ENCODE measurements around the gene SLC35B3. TPM values are rescaled to one million over a fixed set of nuclear protein-coding genes. Genes with fewer than 3 reads are reported as not detected.

Gene SLC35B3
- total and polyA plus RNA-seq, 10 of the 15 experiments (the other 5 are each of a cell fraction or from before 2014, with no cell fraction given) = 10.5 to 28.1 (median 12.4) TPM

DNA sequence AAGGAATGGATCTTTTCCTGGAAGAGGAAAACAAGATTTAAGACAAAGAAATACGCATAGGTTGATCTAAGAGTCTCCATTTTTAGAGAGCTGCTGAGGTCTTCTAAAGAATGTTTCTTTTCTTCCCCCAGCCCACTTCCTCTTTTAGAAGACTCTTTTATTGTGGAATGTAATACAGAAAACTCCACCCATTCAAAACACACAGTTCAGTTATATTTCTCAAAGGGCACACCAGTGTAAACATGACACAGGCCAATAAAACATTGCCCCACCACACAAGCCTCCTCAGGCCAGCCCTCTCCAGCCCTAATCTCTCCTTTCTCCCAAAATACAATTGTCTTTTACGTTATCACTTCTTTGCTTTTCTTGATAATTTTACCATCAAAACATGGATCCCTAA lies 42.8 kb downstream of the SLC35B3 start:
- DNase-seq (ENCODE audit: low read depth, low spot score) = no peak

DNA sequence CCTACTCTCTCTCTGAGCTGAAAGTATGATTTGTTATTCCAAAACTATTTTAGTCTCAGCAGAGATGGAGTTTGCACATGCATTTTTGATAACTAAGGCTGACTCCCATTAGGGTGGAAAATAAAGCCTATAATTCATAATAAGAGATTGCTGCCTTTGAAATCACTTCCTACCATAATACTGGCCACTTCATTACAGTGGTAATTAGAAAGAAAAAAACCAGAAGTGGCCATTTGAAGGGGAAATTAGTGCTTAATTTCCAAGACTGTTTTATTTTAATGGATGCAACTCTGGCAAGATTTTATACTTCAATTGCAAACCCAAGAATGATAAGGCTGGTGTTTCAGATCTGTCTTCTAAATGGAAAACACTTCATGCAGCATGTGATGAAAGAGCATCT lies 43.4 kb downstream of the SLC35B3 start:
- CTCF ChIA-PET = no interaction called here
- intact Hi-C loops (cut with micrococcal nuclease; ENCODE audit: unreplicated experiment) (no loop called here), in situ Hi-C loops (cut with MboI) (no loop called here)
- H3K79me2 ChIP-seq (ENCODE audit: control insufficient read depth, insufficient read depth, low read length) = no peaks in the 10 kb centered on the region
- POLR2A ChIA-PET = no interaction called here
- ATAC-seq = no peak
- no peak overlapping the region for H3K9ac ChIP-seq (ENCODE audit: control insufficient read depth, insufficient read depth, low read length)
- no peak overlapping the region for H2AFZ ChIP-seq (ENCODE audit: control insufficient read depth, low read depth, low read length)
- no TSS peak for BruUV-seq (replicated peaks)
- H3K4me2 ChIP-seq (ENCODE audit: control insufficient read depth, insufficient read depth) = no peak overlapping the region
- H4K20me1 ChIP-seq (ENCODE audit: control insufficient read depth, insufficient read depth) = no peaks in the 10 kb centered on the region
- RAD21 ChIA-PET (ENCODE audit: unreplicated experiment) = no interaction called here
- no peaks in the 10 kb centered on the region for H3K4me1 ChIP-seq (ENCODE audit: control insufficient read depth, insufficient read depth, low read length)
- no peak overlapping the region for H3K4me3 ChIP-seq
- DNase-seq (ENCODE audit: low read depth, low spot score) = no peak
- no peaks in the 10 kb centered on the region; the same call in 2 of the 3 replicates for H3K9me3 ChIP-seq (replicated peaks; ENCODE audit: control insufficient read depth, insufficient read depth, low read length)
- no peak overlapping the region for H3K27ac ChIP-seq (ENCODE audit: control insufficient read depth, insufficient read depth)
- no peaks in the 10 kb centered on the region for H3K36me3 ChIP-seq (ENCODE audit: control insufficient read depth in 2 of 2, insufficient read depth in 2 of 2, low read length in 1 of 2)
- FAIRE-seq = no peak
- SMC1A ChIA-PET (ENCODE audit: uncharacterized antibody, unreplicated experiment) = no interaction called here
- H3K27me3 ChIP-seq (replicated peaks in 1 of 2; ENCODE audit: control insufficient read depth in 2 of 2, insufficient read depth in 2 of 2, low read length in 1 of 2) = no peaks in the 10 kb centered on the region
- TF ChIP-seq, protein P1, sequence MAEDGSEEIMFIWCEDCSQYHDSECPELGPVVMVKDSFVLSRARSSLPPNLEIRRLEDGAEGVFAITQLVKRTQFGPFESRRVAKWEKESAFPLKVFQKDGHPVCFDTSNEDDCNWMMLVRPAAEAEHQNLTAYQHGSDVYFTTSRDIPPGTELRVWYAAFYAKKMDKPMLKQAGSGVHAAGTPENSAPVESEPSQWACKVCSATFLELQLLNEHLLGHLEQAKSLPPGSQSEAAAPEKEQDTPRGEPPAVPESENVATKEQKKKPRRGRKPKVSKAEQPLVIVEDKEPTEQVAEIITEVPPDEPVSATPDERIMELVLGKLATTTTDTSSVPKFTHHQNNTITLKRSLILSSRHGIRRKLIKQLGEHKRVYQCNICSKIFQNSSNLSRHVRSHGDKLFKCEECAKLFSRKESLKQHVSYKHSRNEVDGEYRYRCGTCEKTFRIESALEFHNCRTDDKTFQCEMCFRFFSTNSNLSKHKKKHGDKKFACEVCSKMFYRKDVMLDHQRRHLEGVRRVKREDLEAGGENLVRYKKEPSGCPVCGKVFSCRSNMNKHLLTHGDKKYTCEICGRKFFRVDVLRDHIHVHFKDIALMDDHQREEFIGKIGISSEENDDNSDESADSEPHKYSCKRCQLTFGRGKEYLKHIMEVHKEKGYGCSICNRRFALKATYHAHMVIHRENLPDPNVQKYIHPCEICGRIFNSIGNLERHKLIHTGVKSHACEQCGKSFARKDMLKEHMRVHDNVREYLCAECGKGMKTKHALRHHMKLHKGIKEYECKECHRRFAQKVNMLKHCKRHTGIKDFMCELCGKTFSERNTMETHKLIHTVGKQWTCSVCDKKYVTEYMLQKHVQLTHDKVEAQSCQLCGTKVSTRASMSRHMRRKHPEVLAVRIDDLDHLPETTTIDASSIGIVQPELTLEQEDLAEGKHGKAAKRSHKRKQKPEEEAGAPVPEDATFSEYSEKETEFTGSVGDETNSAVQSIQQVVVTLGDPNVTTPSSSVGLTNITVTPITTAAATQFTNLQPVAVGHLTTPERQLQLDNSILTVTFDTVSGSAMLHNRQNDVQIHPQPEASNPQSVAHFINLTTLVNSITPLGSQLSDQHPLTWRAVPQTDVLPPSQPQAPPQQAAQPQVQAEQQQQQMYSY (CRISPR knock-in tag; IDR thresholded peaks at IDR 0.05) = no peak
- TF ChIP-seq SREBF1 (IDR thresholded peaks at IDR 0.05; ENCODE audit: low read length) (no peak), HDGF (IDR thresholded peaks at IDR 0.05) (no peak), HCFC1 (IDR thresholded peaks at IDR 0.05; ENCODE audit: low read length) (no peak), ZNF24 (IDR thresholded peaks at IDR 0.05) (no peak)

More for the DNA sequence above, 42.8 kb downstream of the SLC35B3 start:
- Histone ChIP-seq H3K27ac (ENCODE audit: control insufficient read depth, insufficient read depth) (no peak overlapping the region), H3K9me3 (replicated peaks; ENCODE audit: control insufficient read depth, insufficient read depth, low read length) (no peaks in the 10 kb centered on the region), H3K4me1 (ENCODE audit: control insufficient read depth, insufficient read depth, low read length) (no peaks in the 10 kb centered on the region), H3K4me2 (ENCODE audit: control insufficient read depth, insufficient read depth) (no peak overlapping the region), H3K27me3 (replicated peaks in 1 of 2; ENCODE audit: control insufficient read depth in 2 of 2, insufficient read depth in 2 of 2, low read length in 1 of 2) (no peaks in the 10 kb centered on the region), H3K79me2 (ENCODE audit: control insufficient read depth, insufficient read depth, low read length) (no peaks in the 10 kb centered on the region), H4K20me1 (ENCODE audit: control insufficient read depth, insufficient read depth) (no peaks in the 10 kb centered on the region), H3K4me3 (no peak overlapping the region), H3K36me3 (ENCODE audit: control insufficient read depth in 2 of 2, insufficient read depth in 2 of 2, low read length in 1 of 2) (no peaks in the 10 kb centered on the region), H2AFZ (ENCODE audit: control insufficient read depth, low read depth, low read length) (no peak overlapping the region), H3K9ac (ENCODE audit: control insufficient read depth, insufficient read depth, low read length) (no peak overlapping the region)
- ATAC-seq = no peak; the same call in 1 of the 3 replicates
- intact Hi-C loops (cut with micrococcal nuclease; ENCODE audit: unreplicated experiment) (no loop called here), in situ Hi-C loops (cut with MboI) (no loop called here)
- ChIA-PET SMC1A (ENCODE audit: uncharacterized antibody, unreplicated experiment) (no interaction called here), CTCF (no interaction called here), RAD21 (ENCODE audit: unreplicated experiment) (no interaction called here), POLR2A (no interaction called here)
- FAIRE-seq = no peak
- no peak for TF ChIP-seq SUZ12 (IDR thresholded peaks at IDR 0.05; ENCODE audit: unreplicated experiment)
- TF ChIP-seq, protein P2, sequence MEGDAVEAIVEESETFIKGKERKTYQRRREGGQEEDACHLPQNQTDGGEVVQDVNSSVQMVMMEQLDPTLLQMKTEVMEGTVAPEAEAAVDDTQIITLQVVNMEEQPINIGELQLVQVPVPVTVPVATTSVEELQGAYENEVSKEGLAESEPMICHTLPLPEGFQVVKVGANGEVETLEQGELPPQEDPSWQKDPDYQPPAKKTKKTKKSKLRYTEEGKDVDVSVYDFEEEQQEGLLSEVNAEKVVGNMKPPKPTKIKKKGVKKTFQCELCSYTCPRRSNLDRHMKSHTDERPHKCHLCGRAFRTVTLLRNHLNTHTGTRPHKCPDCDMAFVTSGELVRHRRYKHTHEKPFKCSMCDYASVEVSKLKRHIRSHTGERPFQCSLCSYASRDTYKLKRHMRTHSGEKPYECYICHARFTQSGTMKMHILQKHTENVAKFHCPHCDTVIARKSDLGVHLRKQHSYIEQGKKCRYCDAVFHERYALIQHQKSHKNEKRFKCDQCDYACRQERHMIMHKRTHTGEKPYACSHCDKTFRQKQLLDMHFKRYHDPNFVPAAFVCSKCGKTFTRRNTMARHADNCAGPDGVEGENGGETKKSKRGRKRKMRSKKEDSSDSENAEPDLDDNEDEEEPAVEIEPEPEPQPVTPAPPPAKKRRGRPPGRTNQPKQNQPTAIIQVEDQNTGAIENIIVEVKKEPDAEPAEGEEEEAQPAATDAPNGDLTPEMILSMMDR (IDR thresholded peaks at IDR 0.05 in 2 of 3, conservative IDR thresholded peaks at IDR 0.05 in 1 of 3; ENCODE audit: control insufficient read depth in 2 of 3, extremely low read depth in 1 of 3, insufficient read depth in 1 of 3, low read depth in 3 of 3, low read length in 3 of 3) = no peak
- no peak for TF ChIP-seq RAD21 (IDR thresholded peaks at IDR 0.05; ENCODE audit: insufficient read depth, low read depth, low read length)
- no peak for TF ChIP-seq IKZF2 (IDR thresholded peaks at IDR 0.05)
- peak; percentile 82 for TF ChIP-seq SPI1 (IDR thresholded peaks at IDR 0.05; ENCODE audit: borderline replicate concordance, insufficient read depth, low read depth, low read length)
- no TSS peak for BruUV-seq (replicated peaks)
- WGBS (ENCODE audit: insufficient coverage, insufficient replicate concordance, low lambda C conversion rate, missing lambda C conversion rate) = 18% methylated on average over 2 of the region's 2 CpGs

Data from GM12878 (cell line).